Body of pancreas (tissue), 4 donors: ENCODE data around the gene PDGFA. TPM values are rescaled to one million over a fixed set of nuclear protein-coding genes. Genes with fewer than 3 reads are reported as not detected.

Experiments used
- ATAC-seq: fragments of 150-250 bp; one replicate; pipeline ENCODE4 v1.9.1; 2016
- DNase-seq, 4 donors: peaks; one replicate each; pipeline ENCODE4 v3.0.0-alpha.2; 2019
- H3K27ac ChIP-seq, 4 donors: fragments of 200-600 bp; sonication (generic); 1 replicate in 3 of 4; 2 replicates in 1 of 4; pipeline versions ENCODE4 v1.5.1 to v1.6.1; 2016 to 2019; ENCODE audit warnings: mild to moderate bottlenecking in 1 of 4, mixed read lengths in 1 of 4, moderate library complexity in 1 of 4
- H3K27me3 ChIP-seq, 2 donors: fragments of 200-600 bp; sonication (generic); one replicate each; pipeline ENCODE4 v1.6.0; 2016; ENCODE audit warnings: mild to moderate bottlenecking in 1 of 2
- H3K36me3 ChIP-seq, 2 donors: fragments of 200-600 bp; sonication (generic); replicated peaks in 1 of 2; 2 replicates each; pipeline ENCODE4 v1.5.1; 2016; ENCODE audit warnings: low read depth in 2 of 2; ENCODE audit not compliant: insufficient read depth in 1 of 2
- H3K4me1 ChIP-seq: fragments of 200-600 bp; sonication (generic); one replicate; pipeline ENCODE4 v1.6.0; 2016
- H3K4me3 ChIP-seq, 2 donors: fragments of 200-600 bp; sonication (generic); 1 replicate in 1 of 2; 2 replicates in 1 of 2; pipeline ENCODE4 v1.5.1; 2016 to 2019
- H3K9me3 ChIP-seq, 3 donors: fragments of 200-600 bp; sonication (generic); 1 replicate in 2 of 3; 2 replicates in 1 of 3; pipeline ENCODE4 v1.5.1; 2016
- POLR2A ChIP-seq, 3 donors: fragments of 450-650 bp; IDR thresholded peaks; one replicate each; pipeline ENCODE4 v1.6.1; 2016; ENCODE audit warnings: antibody characterized with exemption in 3 of 3, mild to moderate bottlenecking in 2 of 3
- WGBS, 2 donors: methylation state at CpG; one replicate each; pipeline ENCODE4 v1.1.5; 2017; 5-methylcytosine and 5-hydroxymethylcytosine counted together
- intact Hi-C: fragments of 100-400 bp; cut with DNase I; formaldehyde crosslinking; loops from one replicate; pipeline ENCODE4 v1.15.1; 2023
- total RNA-seq, 2 donors: library from RNA; depleted of rRNA; stranded (reverse); fragments of >200 nt; gene quantifications; one replicate each; pipeline ENCODE4 v1.1.0, GENCODE V29; 2016
- TF ChIP-seq, protein P1 (sequence below), 7 experiments: fragments of 450-650 bp in 4 of 7; fragments of 200-600 bp in 3 of 7; sonication (generic) in 3 of 7; IDR thresholded peaks; one replicate each; pipeline ENCODE4 v1.5.1; 2016 to 2019; ENCODE audit warnings: antibody characterized with exemption in 7 of 7

Gene PDGFA
- total RNA-seq, 2 donors from 2014 or later: 58.6 to 59.3 TPM

DNA sequence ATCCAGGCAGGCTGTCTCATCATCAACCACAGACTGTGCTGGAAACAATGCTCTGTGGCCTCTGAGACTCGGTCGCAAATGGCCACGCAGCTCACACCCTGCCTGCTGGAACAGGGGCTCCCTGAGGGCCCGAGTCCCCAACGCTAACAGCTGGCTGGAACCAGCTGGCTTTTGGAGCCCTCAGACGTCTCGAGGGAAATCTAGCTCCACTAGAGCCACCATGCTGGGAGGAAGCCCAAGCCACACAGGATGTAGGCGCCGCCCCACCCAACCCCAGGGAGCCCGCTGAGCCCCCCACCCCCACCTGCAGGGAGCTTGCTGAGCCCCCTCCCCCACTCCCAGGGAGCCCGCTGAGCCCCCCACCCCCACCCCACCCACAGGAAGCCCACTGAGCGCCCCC, 21.4 kb upstream of the PDGFA start:
- intact Hi-C loops: no loop called here
- WGBS, 2 donors: 89% methylated on average over 9 of the region's 12 CpGs; no CpG with 5 or more reads in 1 of the 2 donors
- TF ChIP-seq, protein P1, sequence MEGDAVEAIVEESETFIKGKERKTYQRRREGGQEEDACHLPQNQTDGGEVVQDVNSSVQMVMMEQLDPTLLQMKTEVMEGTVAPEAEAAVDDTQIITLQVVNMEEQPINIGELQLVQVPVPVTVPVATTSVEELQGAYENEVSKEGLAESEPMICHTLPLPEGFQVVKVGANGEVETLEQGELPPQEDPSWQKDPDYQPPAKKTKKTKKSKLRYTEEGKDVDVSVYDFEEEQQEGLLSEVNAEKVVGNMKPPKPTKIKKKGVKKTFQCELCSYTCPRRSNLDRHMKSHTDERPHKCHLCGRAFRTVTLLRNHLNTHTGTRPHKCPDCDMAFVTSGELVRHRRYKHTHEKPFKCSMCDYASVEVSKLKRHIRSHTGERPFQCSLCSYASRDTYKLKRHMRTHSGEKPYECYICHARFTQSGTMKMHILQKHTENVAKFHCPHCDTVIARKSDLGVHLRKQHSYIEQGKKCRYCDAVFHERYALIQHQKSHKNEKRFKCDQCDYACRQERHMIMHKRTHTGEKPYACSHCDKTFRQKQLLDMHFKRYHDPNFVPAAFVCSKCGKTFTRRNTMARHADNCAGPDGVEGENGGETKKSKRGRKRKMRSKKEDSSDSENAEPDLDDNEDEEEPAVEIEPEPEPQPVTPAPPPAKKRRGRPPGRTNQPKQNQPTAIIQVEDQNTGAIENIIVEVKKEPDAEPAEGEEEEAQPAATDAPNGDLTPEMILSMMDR (IDR thresholded peaks at IDR 0.05): no peak
- no peak for TF ChIP-seq POLR2A (IDR thresholded peaks at IDR 0.05)

GRCh38 chr7:540579-540978, 20.9 kb upstream of the PDGFA start:
- TF ChIP-seq, protein P1 (IDR thresholded peaks at IDR 0.05): no peak
- no peak for TF ChIP-seq POLR2A (IDR thresholded peaks at IDR 0.05)
- no peak for DNase-seq
- Histone ChIP-seq H3K9me3 (no peaks in the 10 kb centered on the region), H3K27me3 (no peaks in the 10 kb centered on the region), H3K4me3 (no peak overlapping the region), H3K4me1 (peaks cover 27% of the 10 kb centered on the region), H3K36me3 (no peaks in the 10 kb centered on the region), H3K27ac (peak overlapping the region in 2 of 4 donors; percentile 83 to 85)
- ATAC-seq: no peak
- 97% methylated on average over 14 of the region's 14 CpGs; no CpG with 5 or more reads in 1 of the 2 donors for WGBS, 2 donors
- intact Hi-C loops: no loop called here

More for the DNA sequence above, 21.4 kb upstream of the PDGFA start:
- Histone ChIP-seq H3K27me3 (no peaks in the 10 kb centered on the region), H3K36me3 (no peaks in the 10 kb centered on the region), H3K9me3 (no peaks in the 10 kb centered on the region), H3K4me3 (no peak overlapping the region), H3K4me1 (peaks cover 27% of the 10 kb centered on the region), H3K27ac (no peak overlapping the region)
- ATAC-seq (no peak), DNase-seq (no peak)

- no peak overlapping the region for H3K4me3 ChIP-seq
- ATAC-seq: peak; percentile 73
- 65 to 71% methylated on average over 10 to 17 of the region's 17 CpGs for WGBS, 2 donors
- peak in 2 of 3 donors; percentile 17 to 30 for TF ChIP-seq POLR2A (IDR thresholded peaks at IDR 0.05)
- TF ChIP-seq, protein P1 (IDR thresholded peaks at IDR 0.05): peak in 2 of 7 experiments; percentile 7 to 13
- peaks cover 27% of the 10 kb centered on the region for H3K4me1 ChIP-seq
- H3K9me3 ChIP-seq: no peaks in the 10 kb centered on the region
- DNase-seq: peak; percentile 67 to 87 (median 80)
- intact Hi-C loops: no loop called here
- H3K36me3 ChIP-seq: no peaks in the 10 kb centered on the region
- no peaks in the 10 kb centered on the region for H3K27me3 ChIP-seq
- peak overlapping the region; percentile 67 to 85 (median 82) for H3K27ac ChIP-seq
Measured at GRCh38 chr7:539731-540411, 20.2 kb upstream of the PDGFA start.

DNA sequence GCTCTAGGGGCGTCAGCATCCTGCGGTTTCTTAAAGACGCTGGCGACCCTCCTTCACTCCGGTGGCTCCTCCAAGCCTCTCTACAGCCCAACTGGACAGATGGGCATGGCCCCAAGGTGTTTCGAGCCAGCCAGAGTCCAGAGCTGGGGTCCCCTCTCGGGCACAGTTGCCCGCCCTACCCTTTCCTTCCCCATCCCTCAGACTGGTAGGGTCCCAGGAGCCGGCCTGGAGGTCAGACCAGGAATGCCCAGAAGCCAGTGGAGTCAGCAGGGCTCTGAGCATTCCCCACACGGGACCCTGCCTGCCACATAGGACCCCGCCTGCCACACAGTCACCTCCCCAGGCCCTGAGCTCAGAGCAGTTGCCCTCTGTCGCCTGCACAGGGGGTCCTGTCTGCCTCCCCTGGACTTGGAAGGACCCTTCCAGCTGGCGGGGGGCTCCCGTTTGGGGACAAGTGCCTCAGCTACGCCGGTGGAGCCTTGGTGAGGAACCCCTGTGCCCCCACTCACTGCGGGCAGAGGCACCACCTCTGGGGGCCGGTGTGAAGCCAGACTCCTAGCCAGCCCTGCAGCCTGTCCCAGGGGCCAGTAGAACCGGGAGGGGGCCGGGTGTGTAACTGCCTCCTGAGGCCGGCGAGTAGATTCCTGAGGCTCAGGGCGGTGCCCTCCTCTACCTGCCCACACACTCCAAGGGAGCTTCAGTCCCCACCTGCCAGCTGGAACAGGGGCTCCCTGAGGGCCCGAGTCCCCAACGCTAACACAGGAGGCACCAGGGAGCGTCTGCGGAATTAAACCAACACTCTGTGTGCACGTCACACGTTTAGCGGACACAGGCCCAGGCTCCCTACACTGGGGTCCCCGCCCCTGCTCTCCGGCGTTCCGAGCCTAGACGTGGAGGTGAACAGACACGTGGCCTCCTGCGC, 19.4 kb upstream of the PDGFA start:
- ATAC-seq: peak; percentile 8
- TF ChIP-seq POLR2A (IDR thresholded peaks at IDR 0.05): no peak
- TF ChIP-seq, protein P1 (IDR thresholded peaks at IDR 0.05): no peak
- Histone ChIP-seq H3K27ac (peak overlapping the region; percentile 67 to 85 (median 82)), H3K4me3 (no peak overlapping the region), H3K9me3 (no peaks in the 10 kb centered on the region), H3K4me1 (peaks cover 27% of the 10 kb centered on the region), H3K27me3 (no peaks in the 10 kb centered on the region), H3K36me3 (no peaks in the 10 kb centered on the region)
- WGBS, 2 donors: 77 to 90% methylated on average over 9 to 27 of the region's 37 CpGs
- intact Hi-C loops: no loop called here
- DNase-seq: peak in 1 of 4 donors; percentile 31
